ENCODE data around the gene SLC25A41.

GRCh38 chr19:6481541-6482342 lies 48.2 kb upstream of the SLC25A41 start, which contains the start of gene DENND1C:
- TF ChIP-seq POLR2A (IDR thresholded peaks at IDR 0.05; ENCODE audit: low read length), result no peak
- TF ChIP-seq GATA1 (IDR thresholded peaks at IDR 0.05; ENCODE audit: low read depth, low read length), result no peak
